NCI-H2171 (cell line): ENCODE data around the gene SLC17A9.
"Not testable (repeated sequence)": the region's sequence is repeated elsewhere in the genome, so short reads cannot be mapped to it uniquely, and the experiment has no call there.

Experiments
- DNase-seq: peaks from one replicate; lab custom pipeline; 2025; lab: John Stamatoyannopoulos, UW

The SLC17A9 gene

GRCh38 chr20:62920039-62920645, 32.4 kb upstream of the SLC17A9 start:
- no peak for DNase-seq

GRCh38 chr20:62921119-62921687, 31.3 kb upstream of the SLC17A9 start:
- no peak for DNase-seq

- no peak for DNase-seq
Measured at GRCh38 chr20:62922451-62922921, 30.0 kb upstream of the SLC17A9 start.

- not testable (repeated sequence) for DNase-seq
Measured at GRCh38 chr20:62923059-62923668, 29.3 kb upstream of the SLC17A9 start.

GRCh38 chr20:62923669-62924441, 28.7 kb upstream of the SLC17A9 start:
- DNase-seq = no peak

- DNase-seq = no peak
Measured at GRCh38 chr20:62924442-62925075, 27.9 kb upstream of the SLC17A9 start.

- DNase-seq = no peak
Measured at GRCh38 chr20:62925076-62925419, 27.5 kb upstream of the SLC17A9 start.

- DNase-seq = peak; percentile 46
Measured at GRCh38 chr20:62925420-62926228, 26.9 kb upstream of the SLC17A9 start.

- DNase-seq = peak; percentile 92
Measured at GRCh38 chr20:62926229-62927127, 26.0 kb upstream of the SLC17A9 start, which contains the start of gene DIDO1. TSS of gene DIDO1 (minus strand) at chr20:62926505.

GRCh38 chr20:62927128-62927705, 25.3 kb upstream of the SLC17A9 start:
- no peak for DNase-seq

GRCh38 chr20:62928246-62928939, 24.1 kb upstream of the SLC17A9 start:
- DNase-seq = no peak

- no peak for DNase-seq
Measured at GRCh38 chr20:62929051-62929538, 23.4 kb upstream of the SLC17A9 start.

- no peak for DNase-seq
Measured at GRCh38 chr20:62931464-62931863, 21.0 kb upstream of the SLC17A9 start.

GRCh38 chr20:62933966-62934365, 18.5 kb upstream of the SLC17A9 start:
- DNase-seq = no peak

GRCh38 chr20:62935204-62935967, 17.1 kb upstream of the SLC17A9 start:
- DNase-seq = no peak

GRCh38 chr20:62935968-62936585, 16.4 kb upstream of the SLC17A9 start:
- DNase-seq = no peak

- DNase-seq = peak; percentile 96
Measured at GRCh38 chr20:62937268-62938104, 15.0 kb upstream of the SLC17A9 start.
